Tibial nerve (tissue), 3 donors: ENCODE results near the gene INS.

Source experiments
- POLR2A ChIP-seq, 2 donors: fragments of 450-650 bp; IDR thresholded peaks; one replicate each; pipeline ENCODE4 v1.6.1; 2017; ENCODE audit warnings: antibody characterized with exemption in 2 of 2, mild to moderate bottlenecking in 2 of 2, moderate library complexity in 2 of 2
- TF ChIP-seq, protein P1 (sequence below), 5 experiments: fragments of 200-600 bp in 3 of 5; fragments of 450-650 bp in 2 of 5; sonication (generic) in 3 of 5; IDR thresholded peaks; one replicate each; pipeline ENCODE4 v1.5.1; 2016 to 2019; ENCODE audit warnings: antibody characterized with exemption in 5 of 5, mild to moderate bottlenecking in 3 of 5, moderate library complexity in 2 of 5

DNA sequence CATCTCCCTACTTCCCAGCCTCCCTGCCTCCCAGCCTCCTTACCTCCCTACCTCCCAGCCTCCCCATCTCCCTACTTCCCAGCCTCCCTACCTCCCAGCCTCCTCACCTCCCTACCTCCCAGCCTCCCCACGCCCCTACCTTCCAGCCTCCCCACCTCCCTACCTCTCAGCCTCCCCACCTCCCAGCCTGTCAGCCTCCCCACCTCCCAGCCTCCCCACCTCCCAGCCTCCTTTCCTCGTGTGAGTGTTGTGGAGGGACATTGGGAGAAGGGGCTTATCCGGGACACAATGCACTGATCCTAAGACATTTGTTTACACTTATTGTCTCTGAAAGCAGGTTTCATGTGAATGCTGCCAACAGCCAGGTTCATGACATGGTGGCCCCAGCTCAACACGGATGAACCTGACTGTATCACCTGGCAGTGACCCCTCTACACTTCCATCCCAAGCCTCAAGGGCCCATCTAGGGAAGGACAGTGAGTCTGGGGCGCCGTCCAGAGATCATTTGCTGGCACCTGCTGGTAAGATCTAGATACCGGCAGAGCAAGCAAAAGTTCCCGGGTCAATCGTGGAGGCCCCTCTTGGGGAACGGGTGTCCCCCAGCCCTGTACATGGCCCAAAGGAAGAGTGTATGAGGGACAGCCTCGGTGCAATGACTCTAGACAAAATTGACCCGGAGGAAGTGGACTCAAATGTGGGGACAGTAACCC, 45.1 kb upstream of the INS start:
- TF ChIP-seq POLR2A (IDR thresholded peaks at IDR 0.05), result no peak
- TF ChIP-seq, protein P1, sequence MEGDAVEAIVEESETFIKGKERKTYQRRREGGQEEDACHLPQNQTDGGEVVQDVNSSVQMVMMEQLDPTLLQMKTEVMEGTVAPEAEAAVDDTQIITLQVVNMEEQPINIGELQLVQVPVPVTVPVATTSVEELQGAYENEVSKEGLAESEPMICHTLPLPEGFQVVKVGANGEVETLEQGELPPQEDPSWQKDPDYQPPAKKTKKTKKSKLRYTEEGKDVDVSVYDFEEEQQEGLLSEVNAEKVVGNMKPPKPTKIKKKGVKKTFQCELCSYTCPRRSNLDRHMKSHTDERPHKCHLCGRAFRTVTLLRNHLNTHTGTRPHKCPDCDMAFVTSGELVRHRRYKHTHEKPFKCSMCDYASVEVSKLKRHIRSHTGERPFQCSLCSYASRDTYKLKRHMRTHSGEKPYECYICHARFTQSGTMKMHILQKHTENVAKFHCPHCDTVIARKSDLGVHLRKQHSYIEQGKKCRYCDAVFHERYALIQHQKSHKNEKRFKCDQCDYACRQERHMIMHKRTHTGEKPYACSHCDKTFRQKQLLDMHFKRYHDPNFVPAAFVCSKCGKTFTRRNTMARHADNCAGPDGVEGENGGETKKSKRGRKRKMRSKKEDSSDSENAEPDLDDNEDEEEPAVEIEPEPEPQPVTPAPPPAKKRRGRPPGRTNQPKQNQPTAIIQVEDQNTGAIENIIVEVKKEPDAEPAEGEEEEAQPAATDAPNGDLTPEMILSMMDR (IDR thresholded peaks at IDR 0.05), result no peak
